HG03108 (cell line): ENCODE results near the gene PEX11A.

Experiments used
- ATAC-seq: cut with Tn5 transposase; IDR thresholded peaks from one replicate; pipeline ENCODE4 v1.9.1; 2021; ENCODE audit warnings: moderate library complexity; ENCODE audit not compliant: unreplicated experiment

Gene PEX11A

DNA sequence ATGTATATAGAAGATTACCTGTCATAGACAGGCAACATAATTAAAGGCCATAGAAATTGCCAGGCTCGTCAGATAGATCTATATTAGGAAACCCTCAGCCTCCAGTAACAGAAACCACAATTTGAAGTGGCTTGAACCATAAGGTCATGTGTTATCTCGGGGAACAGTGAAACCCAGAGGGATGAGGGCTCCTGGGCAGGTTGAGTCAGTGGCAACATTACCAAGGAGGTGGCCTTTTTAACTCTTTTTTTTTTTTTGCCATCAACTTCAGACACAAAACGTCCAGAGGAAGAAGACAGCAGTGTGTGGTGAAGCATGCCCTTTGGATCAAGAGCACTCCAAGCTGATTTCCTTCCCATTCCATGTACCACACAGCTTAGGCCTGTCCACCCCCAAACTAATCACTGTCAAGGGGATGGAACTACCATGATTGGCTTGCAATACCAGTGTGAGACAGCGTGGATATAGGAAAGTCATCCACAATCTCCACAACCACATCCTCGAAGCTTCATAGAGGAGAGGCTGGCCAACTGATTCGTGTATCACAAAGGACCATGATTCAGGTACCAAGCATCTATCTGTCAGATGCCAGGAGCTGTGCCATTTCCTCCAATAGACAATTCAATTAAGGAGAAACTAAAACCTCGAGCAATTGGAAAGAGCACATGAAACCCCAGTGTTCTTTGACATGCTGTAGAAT is 34.3 kb downstream of the PEX11A start:
- ATAC-seq = no peak

DNA sequence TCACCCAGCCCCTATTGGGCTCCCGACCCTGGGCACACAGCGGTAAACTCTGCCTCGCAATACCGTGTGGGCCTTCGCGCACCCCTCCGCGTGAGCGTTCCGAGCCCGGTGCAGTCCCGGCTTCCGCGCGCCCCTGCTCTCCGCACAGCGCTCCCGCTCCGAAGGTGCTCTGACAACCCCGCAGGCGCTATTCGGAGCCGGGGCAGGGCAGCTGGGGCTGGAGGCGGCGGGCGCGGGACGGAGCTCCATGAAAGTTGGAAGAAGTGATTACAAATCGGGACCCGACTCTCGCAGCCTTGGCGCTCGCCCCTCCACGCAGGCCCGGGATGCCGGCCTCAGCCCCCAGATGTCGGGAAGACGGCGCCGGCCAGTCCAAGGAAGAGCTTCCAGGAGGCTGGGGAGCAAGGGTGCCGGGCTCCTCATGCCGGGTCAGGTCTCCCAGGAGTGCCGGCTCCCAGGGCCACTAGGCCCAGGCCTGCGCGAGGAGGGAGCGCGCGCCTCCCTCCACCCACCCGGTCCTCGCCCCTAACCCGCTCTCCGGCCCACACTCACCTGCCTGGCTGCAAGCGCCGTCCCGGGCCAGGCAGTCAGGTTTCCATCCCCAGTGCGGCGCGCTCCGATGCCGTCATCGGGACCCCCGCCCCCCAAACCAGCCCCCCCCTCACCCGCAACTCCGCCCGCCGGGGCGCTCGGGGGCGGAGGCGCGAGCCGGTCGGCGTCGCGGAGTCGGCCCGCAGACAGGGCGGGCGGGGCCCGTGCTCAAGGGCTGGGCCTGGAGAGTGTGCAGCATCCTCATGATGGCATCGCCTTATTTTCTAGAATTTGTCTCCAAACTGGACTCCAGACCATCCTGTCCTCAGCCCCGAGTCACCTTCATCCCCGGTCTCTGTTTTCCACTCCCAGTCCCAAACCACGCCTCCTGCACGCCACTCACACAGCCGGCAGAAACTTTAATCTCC is 35.4 kb downstream of the PEX11A start, which contains the start of gene KIF7:
Gene KIF7 (minus strand): TSS at position 621 of the 959 bp plus-strand sequence. CDS start 2,537 bp downstream, outside the sequence.
- no peak for ATAC-seq

DNA sequence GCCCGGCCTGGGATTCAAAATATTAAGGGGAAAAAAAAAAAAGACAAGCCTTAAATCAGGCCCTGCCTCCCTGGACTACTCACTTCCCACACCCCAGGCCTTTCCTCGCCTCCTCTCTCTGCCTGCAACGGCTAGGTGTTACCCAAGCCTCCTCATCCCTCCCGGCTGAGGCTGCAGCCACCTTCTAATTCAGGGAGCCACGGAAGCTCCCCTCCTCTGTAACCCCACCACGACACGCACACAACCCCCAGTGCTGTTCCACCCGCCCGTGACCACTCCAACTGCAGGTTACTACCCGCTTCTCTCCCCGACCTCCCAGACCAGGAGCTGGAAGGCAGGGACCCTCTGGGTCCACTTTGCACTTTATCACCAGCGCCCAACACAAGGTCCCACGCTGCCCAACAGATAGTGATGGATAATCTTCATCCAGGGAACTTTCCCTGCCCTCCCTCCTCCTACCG is 36.2 kb downstream of the PEX11A start:
- ATAC-seq = no peak

DNA sequence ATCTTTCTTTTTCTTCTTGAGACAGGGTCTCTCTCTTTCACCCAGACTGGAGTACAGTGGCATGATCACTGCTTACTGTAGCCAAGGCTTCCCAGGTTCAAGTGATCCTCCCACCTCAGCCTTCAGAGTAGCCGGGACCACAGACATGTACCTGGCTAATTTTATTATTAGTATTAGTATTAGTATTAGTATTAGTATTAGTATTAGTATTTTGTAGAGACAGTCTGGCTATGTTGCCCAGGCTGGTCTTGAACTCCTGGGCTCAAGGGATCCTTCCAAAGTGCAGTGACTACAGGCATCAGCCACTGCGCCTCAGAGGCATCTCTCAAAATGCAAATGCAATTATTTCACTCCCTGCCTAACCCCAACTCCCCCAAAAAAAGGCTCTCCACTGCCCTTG is 37.0 kb downstream of the PEX11A start:
- no peak for ATAC-seq

DNA sequence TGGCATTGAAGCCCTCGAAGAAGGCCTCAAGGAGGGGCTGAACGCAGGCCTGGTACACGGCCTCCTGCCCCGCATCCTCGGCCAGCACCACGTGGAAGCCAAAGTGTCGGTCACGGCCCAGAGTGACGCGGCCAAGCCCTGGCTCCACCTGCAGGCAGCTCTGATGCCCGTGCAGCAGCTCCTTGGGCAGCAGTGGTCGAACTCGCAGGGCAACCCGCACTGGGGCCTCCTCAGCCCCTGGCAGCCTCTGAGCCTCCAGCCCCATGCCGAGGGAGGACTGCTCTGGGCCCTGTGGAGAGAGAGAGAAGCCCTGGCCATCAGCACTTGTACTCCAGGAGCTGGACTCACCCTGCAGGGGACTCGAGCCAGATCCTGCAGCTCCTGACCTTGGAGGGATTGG is 37.9 kb downstream of the PEX11A start:
- no peak for ATAC-seq

DNA sequence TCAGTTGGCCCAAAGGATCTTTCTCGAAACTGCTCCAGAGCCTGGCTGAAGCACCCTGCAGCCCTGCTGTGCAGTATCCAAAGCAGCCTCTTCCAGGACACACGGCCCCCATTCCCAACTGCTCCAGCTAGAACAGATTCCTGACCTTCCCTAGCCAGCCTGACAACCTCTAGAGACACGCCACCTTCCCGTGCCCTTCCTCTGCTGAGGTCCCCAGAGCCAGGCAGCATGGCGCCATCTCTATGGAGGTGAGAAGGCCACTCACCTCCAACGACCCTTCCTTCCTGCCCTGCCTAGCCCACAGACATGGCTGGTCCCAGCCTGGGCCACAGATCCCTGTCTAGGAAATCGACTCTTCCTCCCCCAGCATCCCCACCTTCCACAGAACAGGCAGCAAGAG is 38.4 kb downstream of the PEX11A start:
- ATAC-seq = no peak

DNA sequence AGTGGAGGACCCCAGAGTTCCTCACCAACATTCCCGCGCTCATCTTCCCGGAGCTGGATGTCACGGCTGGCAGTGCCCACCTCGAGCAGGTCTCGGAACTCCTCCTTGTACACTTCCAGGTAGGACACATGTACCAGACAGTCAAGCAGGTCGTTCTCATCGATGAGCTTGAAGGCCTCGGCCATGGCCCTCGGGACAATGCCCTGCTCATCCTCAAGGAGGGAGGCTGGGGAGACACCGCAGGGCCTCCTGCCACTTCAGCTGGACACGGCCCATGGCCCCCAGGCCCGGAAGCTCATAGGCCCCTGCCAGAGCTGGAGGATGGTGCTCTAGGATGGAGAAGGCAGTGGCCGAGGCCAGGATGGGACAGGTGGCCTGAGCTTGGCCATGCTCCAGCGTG is 40.8 kb downstream of the PEX11A start:
- no peak for ATAC-seq

DNA sequence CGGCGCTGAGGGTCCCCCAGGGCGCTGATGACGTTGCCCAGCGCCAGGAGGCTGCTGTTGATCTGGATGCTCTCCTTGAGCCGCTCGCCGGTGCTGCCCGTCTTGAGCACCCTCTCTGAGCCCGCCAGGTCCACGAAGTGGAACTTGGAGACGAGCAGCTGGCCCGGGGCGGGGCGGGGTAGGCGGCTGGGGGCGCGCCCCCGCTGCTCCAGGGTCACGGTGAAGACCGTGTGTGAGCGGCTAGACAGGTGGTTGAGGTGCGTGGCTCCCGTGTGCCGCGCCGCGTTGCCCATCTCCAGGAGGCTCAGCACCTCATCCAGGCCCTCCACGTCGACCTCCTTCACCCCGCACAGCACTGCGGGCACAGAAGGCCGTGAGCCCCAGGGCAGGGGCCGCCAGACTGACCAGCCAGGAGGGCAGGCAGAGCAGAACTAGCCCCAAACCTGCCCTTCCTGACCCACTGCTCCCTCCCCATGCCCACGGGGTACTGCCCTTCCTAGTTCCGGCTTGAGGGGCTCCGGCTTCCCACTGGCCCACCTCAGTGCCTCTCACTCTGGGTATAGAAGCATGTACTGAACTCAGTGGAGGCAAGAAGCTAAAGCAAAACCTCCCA is 41.4 kb downstream of the PEX11A start:
- ATAC-seq = no peak

DNA sequence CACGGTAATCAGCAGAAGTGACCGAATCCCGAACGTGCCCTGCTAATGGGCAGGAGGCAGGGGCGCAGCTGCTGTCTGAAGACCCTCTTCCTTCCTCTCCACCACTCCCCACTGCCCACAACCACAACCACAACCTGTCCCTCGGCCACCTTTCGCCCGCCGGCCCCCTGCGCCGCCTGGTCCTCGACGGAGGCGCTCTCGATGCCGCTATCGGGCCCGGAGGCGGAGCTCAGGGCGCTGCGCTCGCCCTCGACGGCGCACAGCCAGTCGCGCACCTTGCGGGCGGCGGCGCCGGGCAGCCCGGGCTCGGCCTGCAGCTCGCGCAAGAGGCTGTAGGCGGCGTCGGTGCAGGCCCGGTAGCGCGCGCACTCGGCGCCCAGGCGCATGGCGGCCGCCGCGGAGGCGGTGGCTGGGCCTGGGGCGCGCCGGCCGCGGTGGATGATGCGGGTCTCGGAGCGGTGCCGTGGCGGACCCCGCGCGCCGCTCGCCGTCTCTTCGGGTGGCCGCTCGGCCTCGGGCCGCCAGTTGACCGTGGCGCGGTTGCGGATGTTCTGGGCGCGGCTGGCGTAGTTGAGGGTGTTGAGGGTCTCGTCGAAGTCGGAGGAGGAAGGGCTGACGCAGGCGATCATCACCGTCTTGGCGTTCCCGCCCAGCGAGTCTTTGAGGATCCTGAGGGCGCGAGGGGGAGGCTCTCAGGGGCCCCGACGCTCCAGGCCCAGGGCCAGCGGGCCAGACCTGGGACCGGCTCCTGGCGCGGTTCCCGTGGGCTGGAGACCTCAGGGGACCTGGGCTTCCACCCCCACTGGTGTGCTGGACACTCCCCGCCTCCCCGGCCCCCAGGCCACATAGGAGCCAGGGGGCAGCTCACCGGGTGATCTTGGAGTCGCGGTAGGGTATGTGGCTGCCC is 42.2 kb downstream of the PEX11A start:
- ATAC-seq = no peak

DNA sequence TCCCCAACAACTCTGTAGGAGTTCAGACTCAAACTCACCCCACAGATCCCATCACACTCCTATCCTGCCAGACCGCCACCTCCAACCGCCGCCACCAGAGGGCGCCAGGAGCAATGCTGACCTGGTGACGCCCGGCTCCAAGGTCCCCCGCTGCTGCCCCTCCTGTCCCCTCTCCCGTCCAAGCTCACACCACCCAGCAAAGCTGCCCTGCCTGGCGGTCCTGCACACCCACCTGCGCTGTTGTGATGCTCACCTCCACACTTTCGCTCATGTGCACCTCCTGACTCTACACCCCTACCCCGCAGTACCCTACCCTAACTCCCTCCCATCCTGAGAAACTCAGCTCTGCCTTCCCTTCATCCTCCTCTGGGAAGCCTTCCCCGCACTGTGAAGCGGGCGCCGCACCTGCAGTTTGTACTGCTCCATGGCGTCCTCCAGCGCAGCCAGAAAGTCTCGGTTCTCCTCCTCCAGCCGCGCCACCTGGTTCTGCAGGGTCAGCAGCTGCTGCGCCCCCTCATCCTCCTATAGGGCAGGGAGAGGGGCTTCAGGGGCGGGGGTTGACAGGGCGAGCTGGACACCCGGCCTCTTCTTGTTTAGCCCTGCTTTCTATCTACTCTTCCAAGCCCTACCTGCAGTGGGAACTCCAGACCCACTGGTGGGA is 43.2 kb downstream of the PEX11A start:
- ATAC-seq = no peak

DNA sequence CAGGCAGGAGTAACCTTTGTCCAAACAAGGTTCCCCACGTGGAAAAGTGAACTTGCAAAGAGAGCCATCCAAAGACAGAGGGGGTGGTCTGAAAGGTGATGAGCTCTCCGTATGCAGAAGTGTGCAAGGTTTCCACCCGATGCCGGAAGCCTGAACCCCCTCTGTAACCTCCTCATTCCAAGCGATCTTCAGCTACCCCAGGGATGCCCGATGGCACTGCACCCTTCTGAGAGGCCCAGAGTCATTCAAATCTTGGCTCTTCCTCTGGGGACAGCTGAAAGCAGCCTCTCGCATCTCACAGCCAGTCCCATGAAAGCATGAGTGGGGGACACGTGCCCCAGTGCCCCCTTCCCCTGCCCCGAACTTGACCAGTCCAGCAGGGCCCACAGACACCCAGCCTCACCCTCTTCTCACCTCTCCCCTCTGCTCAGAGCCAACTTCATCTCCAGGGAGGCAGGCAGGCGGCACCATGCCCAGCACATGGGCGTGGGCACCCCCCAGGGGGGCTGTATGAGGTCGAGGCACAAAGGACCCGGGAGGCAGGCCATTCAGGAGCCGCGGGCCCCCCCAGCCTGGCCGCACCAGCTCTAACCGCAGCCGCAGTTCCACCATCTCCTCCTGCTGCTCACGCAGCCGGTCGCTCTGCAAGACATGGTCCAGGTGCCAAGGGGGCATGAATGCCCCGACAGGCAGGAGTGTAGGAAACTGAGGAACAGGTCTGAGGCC is 44.0 kb downstream of the PEX11A start:
- ATAC-seq = no peak

DNA sequence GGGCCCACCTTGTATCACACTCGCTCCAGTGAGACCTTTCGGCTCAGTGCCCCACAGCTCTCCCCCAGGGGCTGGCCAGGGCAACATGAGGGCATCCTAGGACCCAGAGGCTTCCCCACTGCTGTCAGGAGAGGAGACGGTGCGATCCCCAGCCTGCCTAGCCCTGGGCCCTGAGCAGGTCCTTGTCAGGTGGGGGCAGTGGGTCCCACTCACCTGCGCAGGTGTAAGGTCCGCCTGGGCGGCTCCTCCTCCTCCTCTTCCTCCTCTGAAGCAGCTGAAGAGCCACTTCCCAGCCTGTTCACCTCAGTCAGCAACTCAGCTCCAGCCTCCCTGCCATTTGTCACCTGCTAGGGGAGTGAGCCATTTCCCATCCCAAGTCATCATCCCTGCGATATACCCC is 44.9 kb downstream of the PEX11A start:
- ATAC-seq = no peak

DNA sequence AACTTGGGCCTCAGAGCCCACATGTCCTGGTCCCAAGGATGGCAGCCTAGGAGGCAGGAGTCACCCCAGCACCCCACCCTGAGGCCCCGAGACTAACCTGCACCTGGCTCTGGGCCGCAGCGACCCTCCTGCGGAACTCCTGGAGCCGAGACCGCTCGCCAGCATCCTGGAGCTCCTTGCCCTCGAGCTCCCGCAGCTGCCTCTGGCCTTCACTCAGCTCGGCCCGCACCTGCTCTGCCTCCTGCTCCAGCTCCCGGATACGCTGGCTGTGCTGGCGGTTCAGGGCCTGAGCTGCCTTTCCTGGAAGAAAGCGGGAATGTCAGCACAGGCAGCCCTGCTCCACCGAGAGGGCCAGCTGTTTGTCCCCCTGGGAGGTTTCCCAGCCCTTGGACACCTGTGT is 48.4 kb downstream of the PEX11A start:
- ATAC-seq = no peak

DNA sequence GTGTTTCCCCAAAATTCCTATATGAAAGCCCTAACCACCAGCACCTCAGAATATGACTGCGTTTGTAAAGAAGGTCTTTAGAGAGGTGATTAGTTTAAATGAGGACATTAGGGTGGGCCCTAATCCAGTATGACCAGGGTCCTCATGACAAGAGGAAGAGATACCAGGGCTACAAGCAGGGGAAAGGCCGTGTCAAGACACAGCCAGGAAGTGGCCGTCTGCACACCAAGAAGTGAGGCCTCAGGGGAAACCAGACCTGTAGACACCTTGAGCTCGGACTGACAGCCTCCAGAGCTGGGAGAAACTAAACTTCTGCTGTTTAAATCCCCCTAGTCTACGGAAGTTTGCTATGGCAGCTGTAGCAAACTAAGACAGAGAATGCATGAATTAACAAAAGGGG is 49.5 kb downstream of the PEX11A start:
- ATAC-seq = no peak

DNA sequence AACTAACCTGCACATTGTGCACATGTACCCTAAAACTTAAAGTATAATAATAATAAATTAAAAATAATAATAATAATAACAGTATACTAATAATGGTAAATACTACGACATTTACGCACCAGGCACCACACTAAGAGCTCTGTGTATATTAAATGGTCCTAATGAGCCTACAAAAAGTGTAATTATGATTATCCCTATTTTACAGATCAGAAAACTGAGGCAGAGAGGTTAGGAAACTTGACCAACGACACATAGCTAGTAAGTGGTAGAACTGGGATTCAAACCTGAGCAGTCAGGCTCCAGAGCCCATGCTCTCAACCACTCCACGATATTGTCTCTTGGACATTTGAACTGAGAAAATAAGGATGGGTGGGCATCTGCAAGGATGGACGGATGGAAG is 50.3 kb downstream of the PEX11A start:
- ATAC-seq = no peak

DNA sequence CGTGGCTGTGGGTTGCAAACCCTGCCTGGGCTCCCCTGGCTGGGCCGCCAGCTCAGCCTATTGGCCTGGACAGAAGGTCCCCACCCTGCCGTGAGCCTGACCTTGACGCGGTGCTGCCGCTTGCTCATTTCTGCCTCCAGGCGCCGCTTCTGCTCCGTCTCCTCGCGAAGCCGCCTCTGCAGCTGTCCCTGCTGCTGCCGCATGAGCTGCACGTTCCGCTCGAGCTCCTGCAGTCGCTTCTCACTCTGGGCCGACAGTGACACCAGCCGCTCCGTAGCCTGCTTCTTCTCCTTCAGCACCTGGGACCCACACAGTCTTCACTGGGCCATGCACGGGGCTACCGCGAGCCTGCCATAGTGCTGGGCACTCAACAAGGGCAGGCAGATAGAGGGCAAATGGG is 57.0 kb downstream of the PEX11A start:
- ATAC-seq = no peak

DNA sequence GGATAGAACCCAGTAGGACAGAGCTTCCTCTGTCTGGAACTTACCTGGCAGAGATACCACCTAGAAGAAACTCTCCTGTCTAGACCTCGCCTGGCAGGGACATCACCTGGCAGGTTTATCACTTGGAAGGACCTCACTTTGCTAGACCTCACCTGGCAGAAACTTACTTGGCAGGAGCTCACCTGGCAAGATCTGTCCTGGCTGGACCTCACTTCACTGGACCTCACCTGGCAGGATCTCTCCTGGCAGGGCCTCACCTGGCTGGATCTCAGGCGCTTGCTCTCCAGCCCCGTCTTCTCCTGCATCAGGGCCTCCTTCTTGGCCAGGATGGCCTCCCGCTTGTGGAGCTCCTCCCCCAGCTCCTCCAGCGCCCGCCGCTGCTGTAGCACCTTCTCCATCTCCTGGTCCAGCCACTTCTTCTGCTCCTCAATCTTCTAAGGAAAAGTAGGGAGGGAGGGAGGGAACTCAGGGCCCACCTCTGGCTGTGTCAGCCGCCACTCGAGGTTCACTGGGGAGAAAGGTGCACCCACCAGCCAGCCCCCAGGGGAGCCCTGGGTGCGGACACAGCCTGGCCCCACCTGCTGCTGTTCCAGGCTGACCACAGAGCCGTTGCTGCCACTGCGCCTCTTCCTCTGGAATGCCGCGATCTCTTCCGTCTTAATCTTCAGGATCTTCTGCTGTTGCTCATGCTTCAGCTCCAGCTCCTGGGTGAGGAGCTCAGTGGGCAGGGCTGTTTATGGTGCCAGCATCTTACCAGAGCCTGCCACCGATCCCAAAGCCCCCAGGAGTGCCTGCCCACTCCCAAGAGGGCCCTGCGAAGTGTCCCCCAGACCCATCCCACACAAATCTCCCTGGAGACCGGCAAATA is 57.8 kb downstream of the PEX11A start:
- no peak for ATAC-seq

DNA sequence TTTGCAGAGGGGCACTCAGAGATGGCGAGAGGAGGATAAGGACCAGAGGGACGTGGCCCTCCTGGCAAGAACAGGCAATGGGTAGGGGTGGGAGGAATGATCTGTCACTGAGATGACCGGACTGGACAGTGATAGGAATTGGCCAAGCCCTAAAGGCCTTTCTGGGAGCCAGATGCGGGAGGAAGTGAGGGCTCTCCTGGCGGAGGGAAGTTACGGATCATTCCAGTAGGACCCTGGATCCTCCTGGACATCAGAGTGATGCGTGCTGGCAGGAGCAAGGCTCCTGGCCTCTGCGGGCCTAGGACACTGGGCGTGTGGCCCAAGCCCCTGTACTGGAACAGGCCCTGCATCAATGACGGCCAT is 58.7 kb downstream of the PEX11A start:
- ATAC-seq = no peak
